PFSK-1 (cell line): Measurements from ENCODE around the gene GSE1.

Source experiments
- POLR2AphosphoS5 ChIP-seq: IDR thresholded peaks from 2 replicates; pipeline ENCODE4 v1.6.1; 2012; ENCODE audit warnings: low read depth, mild to moderate bottlenecking, control low read depth, low read length, moderate library complexity
- TF ChIP-seq, protein P1 (sequence below), 2 experiments: IDR thresholded peaks; 2 replicates each; pipeline versions ENCODE4 v1.6.1 to v1.8.0; 2011 to 2012; ENCODE audit warnings: low read depth in 2 of 2, low read length in 2 of 2, control low read depth in 1 of 2, inconsistent platforms in 1 of 2, mild to moderate bottlenecking in 1 of 2, moderate library complexity in 1 of 2; ENCODE audit not compliant: insufficient read depth in 1 of 2

DNA sequence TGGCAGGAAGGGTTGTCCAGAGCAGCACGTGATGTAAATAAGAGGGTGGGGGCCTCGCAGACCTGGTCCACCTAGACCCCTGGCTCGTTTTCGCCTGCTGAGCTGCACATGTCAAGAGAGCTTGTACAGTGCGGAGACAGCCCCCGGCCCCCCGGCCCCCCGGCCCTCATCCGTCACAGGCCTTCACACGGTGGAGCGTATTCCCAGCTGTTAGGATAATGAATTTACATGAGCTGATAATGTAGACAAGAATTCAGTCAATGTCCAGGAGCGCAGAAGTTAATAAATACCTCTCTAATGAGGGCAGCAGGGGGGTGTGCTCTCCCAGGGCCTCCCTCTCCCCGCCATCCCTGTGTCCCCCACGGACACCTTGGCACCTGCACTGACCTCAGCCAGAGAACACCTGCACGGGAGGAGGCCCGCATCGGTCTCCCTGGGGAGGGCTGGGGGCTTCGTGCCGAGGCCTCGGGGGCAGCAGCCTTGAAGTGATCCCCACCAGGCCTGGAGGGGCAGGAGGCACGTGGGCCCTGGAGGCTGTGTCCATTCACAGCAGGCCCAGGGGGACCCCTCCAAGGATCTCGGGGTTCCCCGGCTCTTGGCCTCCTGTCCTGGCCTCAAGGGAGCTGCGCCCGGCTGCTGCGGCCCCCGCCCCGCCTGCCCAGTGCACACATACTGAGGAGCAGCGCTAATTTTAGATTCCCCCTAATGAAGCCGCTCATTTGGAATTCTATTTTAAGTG, 14.6 kb downstream of the GSE1 start:
- TF ChIP-seq, protein P1, sequence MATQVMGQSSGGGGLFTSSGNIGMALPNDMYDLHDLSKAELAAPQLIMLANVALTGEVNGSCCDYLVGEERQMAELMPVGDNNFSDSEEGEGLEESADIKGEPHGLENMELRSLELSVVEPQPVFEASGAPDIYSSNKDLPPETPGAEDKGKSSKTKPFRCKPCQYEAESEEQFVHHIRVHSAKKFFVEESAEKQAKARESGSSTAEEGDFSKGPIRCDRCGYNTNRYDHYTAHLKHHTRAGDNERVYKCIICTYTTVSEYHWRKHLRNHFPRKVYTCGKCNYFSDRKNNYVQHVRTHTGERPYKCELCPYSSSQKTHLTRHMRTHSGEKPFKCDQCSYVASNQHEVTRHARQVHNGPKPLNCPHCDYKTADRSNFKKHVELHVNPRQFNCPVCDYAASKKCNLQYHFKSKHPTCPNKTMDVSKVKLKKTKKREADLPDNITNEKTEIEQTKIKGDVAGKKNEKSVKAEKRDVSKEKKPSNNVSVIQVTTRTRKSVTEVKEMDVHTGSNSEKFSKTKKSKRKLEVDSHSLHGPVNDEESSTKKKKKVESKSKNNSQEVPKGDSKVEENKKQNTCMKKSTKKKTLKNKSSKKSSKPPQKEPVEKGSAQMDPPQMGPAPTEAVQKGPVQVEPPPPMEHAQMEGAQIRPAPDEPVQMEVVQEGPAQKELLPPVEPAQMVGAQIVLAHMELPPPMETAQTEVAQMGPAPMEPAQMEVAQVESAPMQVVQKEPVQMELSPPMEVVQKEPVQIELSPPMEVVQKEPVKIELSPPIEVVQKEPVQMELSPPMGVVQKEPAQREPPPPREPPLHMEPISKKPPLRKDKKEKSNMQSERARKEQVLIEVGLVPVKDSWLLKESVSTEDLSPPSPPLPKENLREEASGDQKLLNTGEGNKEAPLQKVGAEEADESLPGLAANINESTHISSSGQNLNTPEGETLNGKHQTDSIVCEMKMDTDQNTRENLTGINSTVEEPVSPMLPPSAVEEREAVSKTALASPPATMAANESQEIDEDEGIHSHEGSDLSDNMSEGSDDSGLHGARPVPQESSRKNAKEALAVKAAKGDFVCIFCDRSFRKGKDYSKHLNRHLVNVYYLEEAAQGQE (IDR thresholded peaks at IDR 0.05; ENCODE audit: insufficient read depth in 1 of 2, low read depth in 2 of 2, low read length in 2 of 2) = no peak
- TF ChIP-seq POLR2AphosphoS5 = no peak
